ENCODE data around the gene OVCH2. TPM values are rescaled to one million over a fixed set of nuclear protein-coding genes. Genes with fewer than 3 reads are reported as not detected.
"Not testable (repeated sequence)": the region's sequence is repeated elsewhere in the genome, so short reads cannot be mapped to it uniquely, and the experiment has no call there.

Gene OVCH2
- total RNA-seq, 2 donors from 2014 or later: not detected

- DNase-seq (no peak), ATAC-seq (replicated peaks in 1 of 2) (no peak)
- Mint-ChIP-seq H3K9me3 (no peaks in the 10 kb centered on the region), H3K36me3 (ENCODE audit: insufficient read depth in 2 of 2) (peaks cover 0 to 1% of the 10 kb centered on the region in 2 donors), H3K4me3 (no peak overlapping the region), H3K4me1 (ENCODE audit: low read depth) (peaks cover 29% of the 10 kb centered on the region), H3K27me3 (ENCODE audit: low read depth) (no peaks in the 10 kb centered on the region), H3K27ac (no peak overlapping the region)
Measured at GRCh38 chr11:7666292-7666866, 39.9 kb downstream of the OVCH2 start.

- Mint-ChIP-seq H3K27ac (no peak overlapping the region), H3K4me3 (no peak overlapping the region), H3K4me1 (ENCODE audit: low read depth) (peaks cover 22% of the 10 kb centered on the region), H3K27me3 (ENCODE audit: low read depth) (no peaks in the 10 kb centered on the region), H3K36me3 (ENCODE audit: insufficient read depth in 2 of 2) (peaks cover 0 to 1% of the 10 kb centered on the region in 2 donors), H3K9me3 (no peaks in the 10 kb centered on the region)
- peak; percentile 93 to 94 for ATAC-seq (replicated peaks in 1 of 2)
- DNase-seq: peak; percentile 78 to 85
Measured at GRCh38 chr11:7665473-7666291, 40.6 kb downstream of the OVCH2 start.

- no peaks in the 10 kb centered on the region for H3K9me3 Mint-ChIP-seq
- H3K4me1 Mint-ChIP-seq (ENCODE audit: low read depth): peaks cover 18% of the 10 kb centered on the region
- DNase-seq: no peak
- peaks cover 0 to 1% of the 10 kb centered on the region in 2 donors for H3K36me3 Mint-ChIP-seq (ENCODE audit: insufficient read depth in 2 of 2)
- no peaks in the 10 kb centered on the region for H3K27me3 Mint-ChIP-seq (ENCODE audit: low read depth)
- no peak overlapping the region for H3K4me3 Mint-ChIP-seq
- ATAC-seq (replicated peaks in 1 of 2): no peak
- no peak overlapping the region for H3K27ac Mint-ChIP-seq
Measured at GRCh38 chr11:7664867-7665266, 41.4 kb downstream of the OVCH2 start.

GRCh38 chr11:7663531-7663930 lies 42.7 kb downstream of the OVCH2 start:
- ATAC-seq (replicated peaks in 1 of 2); H3K27ac Mint-ChIP-seq; H3K9me3 Mint-ChIP-seq; DNase-seq; H3K4me3 Mint-ChIP-seq; H3K36me3 Mint-ChIP-seq (ENCODE audit: insufficient read depth in 2 of 2); H3K27me3 Mint-ChIP-seq (ENCODE audit: low read depth): not testable (repeated sequence)
- peaks cover 11% of the 10 kb centered on the region for H3K4me1 Mint-ChIP-seq (ENCODE audit: low read depth)

- H3K4me3 Mint-ChIP-seq: no peak overlapping the region
- DNase-seq: no peak
- no peak overlapping the region for H3K27ac Mint-ChIP-seq
- peaks cover 0 to 2% of the 10 kb centered on the region in 2 donors for H3K36me3 Mint-ChIP-seq (ENCODE audit: insufficient read depth in 2 of 2)
- H3K9me3 Mint-ChIP-seq: no peaks in the 10 kb centered on the region
- H3K4me1 Mint-ChIP-seq (ENCODE audit: low read depth): peaks cover 6% of the 10 kb centered on the region
- peak; percentile 23 to 46 for ATAC-seq (replicated peaks in 1 of 2)
- no peaks in the 10 kb centered on the region for H3K27me3 Mint-ChIP-seq (ENCODE audit: low read depth)
Measured at GRCh38 chr11:7657306-7658025, 48.8 kb downstream of the OVCH2 start.

GRCh38 chr11:7656704-7657103 lies 49.6 kb downstream of the OVCH2 start:
- no peak for DNase-seq
- H3K36me3 Mint-ChIP-seq (ENCODE audit: insufficient read depth in 2 of 2): peaks cover 0 to 2% of the 10 kb centered on the region in 2 donors
- ATAC-seq (replicated peaks in 1 of 2): no peak
- no peaks in the 10 kb centered on the region for H3K9me3 Mint-ChIP-seq
- no peaks in the 10 kb centered on the region for H3K27me3 Mint-ChIP-seq (ENCODE audit: low read depth)
- H3K27ac Mint-ChIP-seq: no peak overlapping the region
- H3K4me3 Mint-ChIP-seq: no peak overlapping the region
- peaks cover 6% of the 10 kb centered on the region for H3K4me1 Mint-ChIP-seq (ENCODE audit: low read depth)

- H3K9me3 Mint-ChIP-seq: no peaks in the 10 kb centered on the region
- H3K4me3 Mint-ChIP-seq: no peak overlapping the region
- peaks cover 0 to 2% of the 10 kb centered on the region in 2 donors for H3K36me3 Mint-ChIP-seq (ENCODE audit: insufficient read depth in 2 of 2)
- H3K4me1 Mint-ChIP-seq (ENCODE audit: low read depth): peaks cover 6% of the 10 kb centered on the region
- no peak overlapping the region for H3K27ac Mint-ChIP-seq
- no peak for DNase-seq
- ATAC-seq (replicated peaks in 1 of 2): no peak
- H3K27me3 Mint-ChIP-seq (ENCODE audit: low read depth): no peaks in the 10 kb centered on the region
Measured at GRCh38 chr11:7655253-7656217, 50.7 kb downstream of the OVCH2 start.

GRCh38 chr11:7654195-7654705 lies 52.0 kb downstream of the OVCH2 start:
- DNase-seq: no peak
- no peak for ATAC-seq (replicated peaks in 1 of 2)
- Mint-ChIP-seq H3K36me3 (ENCODE audit: insufficient read depth in 2 of 2) (peaks cover 0 to 2% of the 10 kb centered on the region in 2 donors), H3K27me3 (ENCODE audit: low read depth) (no peaks in the 10 kb centered on the region), H3K27ac (no peak overlapping the region), H3K4me3 (no peak overlapping the region), H3K4me1 (ENCODE audit: low read depth) (peaks cover 6% of the 10 kb centered on the region), H3K9me3 (no peaks in the 10 kb centered on the region)

GRCh38 chr11:7651700-7652099 lies 54.6 kb downstream of the OVCH2 start:
- no peaks in the 10 kb centered on the region for H3K36me3 Mint-ChIP-seq (ENCODE audit: insufficient read depth in 2 of 2)
- H3K27me3 Mint-ChIP-seq (ENCODE audit: low read depth): no peaks in the 10 kb centered on the region
- H3K4me1 Mint-ChIP-seq (ENCODE audit: low read depth): no peaks in the 10 kb centered on the region
- DNase-seq (no peak), ATAC-seq (replicated peaks in 1 of 2) (no peak)
- H3K27ac Mint-ChIP-seq: no peak overlapping the region
- no peak overlapping the region for H3K4me3 Mint-ChIP-seq
- H3K9me3 Mint-ChIP-seq: no peaks in the 10 kb centered on the region

- Mint-ChIP-seq H3K36me3 (ENCODE audit: insufficient read depth in 2 of 2) (no peaks in the 10 kb centered on the region), H3K27ac (no peak overlapping the region), H3K27me3 (ENCODE audit: low read depth) (no peaks in the 10 kb centered on the region), H3K9me3 (no peaks in the 10 kb centered on the region), H3K4me1 (ENCODE audit: low read depth) (no peaks in the 10 kb centered on the region), H3K4me3 (no peak overlapping the region)
- no peak for DNase-seq
- no peak for ATAC-seq (replicated peaks in 1 of 2)
Measured at GRCh38 chr11:7651140-7651551, 55.1 kb downstream of the OVCH2 start.

GRCh38 chr11:7648264-7648663 lies 58.0 kb downstream of the OVCH2 start:
- Mint-ChIP-seq H3K4me1 (ENCODE audit: low read depth) (no peaks in the 10 kb centered on the region), H3K9me3 (no peaks in the 10 kb centered on the region), H3K36me3 (ENCODE audit: insufficient read depth in 2 of 2) (peaks cover 0 to under 1% of the 10 kb centered on the region in 2 donors), H3K27me3 (ENCODE audit: low read depth) (no peaks in the 10 kb centered on the region), H3K27ac (no peak overlapping the region), H3K4me3 (no peak overlapping the region)
- ATAC-seq (replicated peaks in 1 of 2) (no peak), DNase-seq (no peak)

- Mint-ChIP-seq H3K4me3 (no peak overlapping the region), H3K27ac (no peak overlapping the region), H3K4me1 (ENCODE audit: low read depth) (no peaks in the 10 kb centered on the region), H3K9me3 (no peaks in the 10 kb centered on the region), H3K27me3 (ENCODE audit: low read depth) (no peaks in the 10 kb centered on the region), H3K36me3 (ENCODE audit: insufficient read depth in 2 of 2) (peaks cover 0 to 2% of the 10 kb centered on the region in 2 donors)
- DNase-seq (no peak), ATAC-seq (replicated peaks in 1 of 2) (no peak)
Measured at GRCh38 chr11:7646866-7647265, 59.4 kb downstream of the OVCH2 start.
